ENCODE measurements around the gene ZEB1. TPM values are rescaled to one million over a fixed set of nuclear protein-coding genes. Genes with fewer than 3 reads are reported as not detected.

ZEB1 gene
- total and polyA plus RNA-seq, 2 of the 8 experiments (the other 6 are each of a cell fraction or from before 2014, with no cell fraction given) = 0.08 to 0.15 TPM

DNA sequence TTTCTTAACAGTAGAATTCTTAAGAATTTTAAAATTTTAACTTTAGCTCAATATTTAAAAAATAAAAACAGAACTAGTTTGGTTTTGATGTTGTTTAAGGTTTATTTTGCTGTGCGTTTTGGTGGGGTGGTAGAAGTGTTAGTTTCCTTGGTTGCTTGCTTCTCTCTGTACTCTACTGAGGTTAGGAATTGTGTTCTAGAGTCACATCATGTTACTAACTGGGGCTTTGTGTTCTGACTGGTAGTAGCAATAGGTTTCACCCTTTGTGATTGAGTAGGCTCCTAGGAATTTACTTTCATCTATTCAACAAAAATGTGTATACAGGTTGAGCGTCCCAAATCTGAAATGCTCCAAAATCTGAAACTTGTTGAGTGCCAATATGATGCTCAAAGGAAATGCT lies 99.5 kb downstream of the ZEB1 start:
- Histone ChIP-seq H2AK5ac (ENCODE audit: low read depth, low read length) (no peak overlapping the region), H2BK20ac (ENCODE audit: low read length) (no peak overlapping the region), H4K20me1 (replicated peaks in 1 of 2; ENCODE audit: control insufficient read depth in 1 of 2, insufficient read depth in 2 of 2, low read length in 2 of 2) (no peaks in the 10 kb centered on the region), H3K9ac (replicated peaks in 1 of 4; ENCODE audit: extremely low read depth in 1 of 4, low read depth in 3 of 4, low read length in 3 of 4) (no peak overlapping the region), H3K27ac (ENCODE audit: low read depth, low read length) (no peak overlapping the region), H3K4me1 (replicated peaks in 1 of 4; ENCODE audit: control insufficient read depth in 3 of 4, insufficient read depth in 4 of 4, low read length in 3 of 4) (no peaks in the 10 kb centered on the region), H3K23me2 (ENCODE audit: low read depth, low read length) (no peaks in the 10 kb centered on the region), H2BK12ac (ENCODE audit: low read depth, low read length) (no peak overlapping the region), H3K4me2 (ENCODE audit: insufficient read depth in 1 of 2, low read depth in 2 of 2, low read length in 2 of 2) (no peak overlapping the region), H4K5ac (ENCODE audit: insufficient read length, low read depth, low read length) (no peak overlapping the region), H3K56ac (replicated peaks; ENCODE audit: insufficient read length, low read depth, low read length) (no peak overlapping the region), H3K14ac (ENCODE audit: insufficient read length) (no peak overlapping the region), H2AFZ (ENCODE audit: low read length) (no peak overlapping the region), H3K36me3 (ENCODE audit: control insufficient read depth in 2 of 4, insufficient read depth in 4 of 4, low read length in 3 of 4) (no peaks in the 10 kb centered on the region), H2BK15ac (ENCODE audit: low read length) (no peak overlapping the region), H3K4me3 (ENCODE audit: extremely low read depth in 1 of 4, insufficient read depth in 2 of 4, low read depth in 3 of 4, low read length in 4 of 4) (no peak overlapping the region), H3K18ac (ENCODE audit: extremely low read depth, low read length) (no peak overlapping the region), H3K23ac (ENCODE audit: insufficient read length) (no peak overlapping the region), H2BK120ac (replicated peaks; ENCODE audit: low read depth, low read length) (no peak overlapping the region), H4K8ac (ENCODE audit: extremely low read depth, insufficient read depth, low read length) (no peak overlapping the region), H4K91ac (replicated peaks; ENCODE audit: insufficient read length, low read length) (no peak overlapping the region), H3K4ac (replicated peaks; ENCODE audit: insufficient read length, low read depth, low read length) (no peak overlapping the region), H3K27me3 (replicated peaks in 1 of 4; ENCODE audit: control insufficient read depth in 3 of 4, extremely low read depth in 1 of 4, insufficient read depth in 3 of 4, low read length in 3 of 4) (no peaks in the 10 kb centered on the region), H3K79me2 (ENCODE audit: control insufficient read depth in 1 of 2, insufficient read depth in 2 of 2, low read length in 2 of 2) (no peaks in the 10 kb centered on the region), H3K79me1 (ENCODE audit: low read depth, low read length) (no peaks in the 10 kb centered on the region), H3K9me3 (ENCODE audit: insufficient read depth in 2 of 2, low read depth in 1 of 2, low read length in 1 of 2) (no peaks in the 10 kb centered on the region), H2BK5ac (ENCODE audit: low read depth, low read length) (no peak overlapping the region)
- ChIA-PET CTCF (ENCODE audit: partially characterized antibody) (interaction anchor here (0.6 kb wide), 1 partner anchor 221 kb away, joined by 3 read pairs; no protein-coding TSS in a partner anchor), POLR2A (ENCODE audit: partially characterized antibody) (no interaction called here)
- no peak for FAIRE-seq
- DNase-seq (ENCODE audit: low read depth in 1 of 2, low spot score in 2 of 2) = no peak
- 87% methylated on average over 2 of the region's 2 CpGs; no CpG with 5 or more reads in 1 of the 2 experiments for WGBS, 2 experiments (ENCODE audit: extremely low coverage in 1 of 2, insufficient coverage in 1 of 2, insufficient read length in 1 of 2, insufficient replicate concordance in 2 of 2, low coverage in 1 of 2, low lambda C conversion rate in 2 of 2, missing lambda C conversion rate in 1 of 2)
- no peak for TF ChIP-seq KDM1A (IDR thresholded peaks at IDR 0.05; ENCODE audit: borderline replicate concordance, low read length)
